HG03432 (cell line): ENCODE data around the gene EDN1.

Experiments
- ATAC-seq: cut with Tn5 transposase; IDR thresholded peaks from one replicate; pipeline ENCODE4 v1.9.1; 2021; ENCODE audit warnings: mild to moderate bottlenecking, moderate library complexity; ENCODE audit not compliant: unreplicated experiment

EDN1 gene

GRCh38 chr6:12344296-12344695 lies 54.1 kb downstream of the EDN1 start:
- no peak for ATAC-seq

- ATAC-seq, result no peak
Observed at GRCh38 chr6:12344961-12345693, 55.0 kb downstream of the EDN1 start.

GRCh38 chr6:12345694-12346058 lies 55.5 kb downstream of the EDN1 start:
- ATAC-seq, result no peak
